Left lung (tissue), 10 donors: ENCODE results near the gene LRP11. TPM values are rescaled to one million over a fixed set of nuclear protein-coding genes. Genes with fewer than 3 reads are reported as not detected.

Source experiments
- ATAC-seq: fragments of 200-7000 bp; cut with Tn5 transposase; one replicate; pipeline ENCODE4 v1.9.1; 2020; ENCODE audit warnings: moderate library complexity
- DNase-seq, 4 donors: peaks; one replicate each; pipeline ENCODE4 v3.0.0-alpha.2; 2013 to 2020
- H3K27ac ChIP-seq, 2 donors: fragments of 200-600 bp; sonication (generic) in 1 of 2; one replicate each; pipeline versions ENCODE4 v1.5.0 to v1.8.0; 2020 to 2021
- H3K27me3 ChIP-seq, 2 donors: fragments of 200-600 bp; sonication (generic) in 1 of 2; one replicate each; pipeline versions ENCODE4 v1.5.0 to v1.8.0; 2020 to 2021
- H3K36me3 ChIP-seq, 2 donors: fragments of 200-600 bp; sonication (generic) in 1 of 2; one replicate each; pipeline versions ENCODE4 v1.5.0 to v1.8.0; 2020 to 2021
- H3K4me1 ChIP-seq, 2 donors: fragments of 200-600 bp; one replicate each; pipeline ENCODE4 v1.8.0; 2021
- H3K4me3 ChIP-seq, 2 donors: fragments of 200-600 bp; sonication (generic) in 1 of 2; one replicate each; pipeline versions ENCODE4 v1.5.0 to v1.8.0; 2020 to 2021; ENCODE audit warnings: mild to moderate bottlenecking in 1 of 2
- H3K9me3 ChIP-seq, 2 donors: fragments of 200-600 bp; sonication (generic) in 1 of 2; one replicate each; pipeline versions ENCODE4 v1.5.0 to v1.8.0; 2020 to 2021
- CTCF ChIP-seq, 2 donors: fragments of 200-600 bp; sonication (generic) in 1 of 2; IDR thresholded peaks; one replicate each; pipeline versions ENCODE4 v1.5.0 to v1.8.0; 2021; ENCODE audit warnings: antibody characterized with exemption in 2 of 2
- intact Hi-C, 2 donors: fragments of 100-400 bp; cut with DNase I; formaldehyde crosslinking; loops; one replicate each; pipeline versions ENCODE4 v1.11.2 to v1.14.2; 2022
- polyA plus RNA-seq, 6 donors: library from polyadenylated mRNA; unstranded; fragments of 120-200 nt; gene quantifications; one replicate each; pipeline ENCODE4 v1.2.1, GENCODE V29; 2013; ENCODE audit not compliant: insufficient read length in 6 of 6
- total RNA-seq, 2 donors: library from RNA; stranded (reverse); fragmentation: NEBNext Ultra II Directional; extraction: Animal tissue kit (Norgen Biotek cat#: 25700); gene quantifications; one replicate each; pipeline ENCODE4 v1.2.1, GENCODE V29; 2021
- donor health status: DM: no; HTN: yes; CAD: no.
- donor health status: DM: no; HTN: no; CAD: no.

Gene LRP11
- total and polyA plus RNA-seq, 8 donors: 30.1 to 42.6 (median 36.4) TPM

DNA sequence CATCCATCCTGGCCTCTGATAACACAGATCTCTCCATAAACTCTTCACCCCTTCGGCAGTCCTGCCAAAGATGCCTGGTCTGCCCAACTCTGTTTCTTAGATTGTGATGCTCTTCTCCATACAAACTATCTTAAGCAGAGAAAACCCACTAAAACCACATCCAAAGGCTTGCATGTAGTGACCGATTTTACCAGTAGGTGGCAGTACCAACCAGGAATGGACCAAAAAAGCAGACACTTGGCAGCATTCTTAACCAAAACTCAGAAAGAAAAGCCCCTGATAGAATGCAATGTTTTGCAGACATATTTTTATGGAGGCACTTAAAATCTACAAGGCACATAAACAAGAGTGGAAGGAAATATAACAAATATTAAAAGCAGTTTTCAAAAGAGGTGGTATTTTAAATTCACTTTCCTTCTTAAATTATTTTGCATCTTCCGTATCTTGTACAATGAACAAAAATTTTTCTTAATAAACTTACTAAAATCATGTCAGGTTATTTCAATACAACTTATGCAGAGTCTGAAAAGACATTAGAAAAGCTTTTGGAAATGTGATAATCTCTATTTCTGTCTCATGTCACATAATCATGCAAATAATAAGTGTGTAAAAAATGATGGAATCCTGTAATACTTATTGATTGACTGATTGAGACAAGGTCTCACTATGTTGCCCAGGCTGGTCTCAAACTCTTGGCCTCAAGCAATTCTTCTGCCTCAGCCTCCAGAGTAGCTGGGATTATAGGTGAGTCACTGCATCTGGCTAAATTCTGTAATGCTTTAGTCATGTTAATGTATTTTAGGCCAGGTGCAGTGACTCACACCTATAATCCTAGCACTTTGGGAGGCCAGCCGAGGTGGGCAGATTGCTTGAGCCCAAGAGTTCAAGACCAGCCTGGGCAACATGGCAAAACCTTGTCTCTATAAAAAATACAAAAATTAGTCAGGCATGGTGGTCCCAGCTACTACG lies 29.4 kb downstream of the LRP11 start:
- Histone ChIP-seq H3K4me1 (no peaks in the 10 kb centered on the region), H3K27ac (no peak overlapping the region), H3K27me3 (no peaks in the 10 kb centered on the region), H3K4me3 (no peak overlapping the region), H3K9me3 (no peaks in the 10 kb centered on the region), H3K36me3 (peaks cover 0 to 8% of the 10 kb centered on the region in 2 donors)
- DNase-seq (peak in 2 of 4 donors; percentile 65 to 78), ATAC-seq (peak; percentile 88)
- intact Hi-C loops: loop anchor here (5.0 to 10.0 kb wide), 2 partner anchors 90 to 93 kb away; partner anchors contain the start of gene RAET1G (in 1 of the 2)
- peak; percentile 84 to 90 for TF ChIP-seq CTCF (IDR thresholded peaks at IDR 0.05)

GRCh38 chr6:149833651-149834050 lies 30.5 kb downstream of the LRP11 start:
- no peak for ATAC-seq
- Histone ChIP-seq H3K36me3 (peaks cover 0 to 8% of the 10 kb centered on the region in 2 donors), H3K9me3 (no peaks in the 10 kb centered on the region), H3K27me3 (no peaks in the 10 kb centered on the region), H3K4me3 (no peak overlapping the region), H3K4me1 (no peaks in the 10 kb centered on the region), H3K27ac (no peak overlapping the region)
- DNase-seq: no peak
- intact Hi-C loops: loop anchor here in 1 of 2 donors (10.0 kb wide), 1 partner anchor 91 kb away; the partner anchor contains the start of gene RAET1G
- no peak for TF ChIP-seq CTCF (IDR thresholded peaks at IDR 0.05)

- TF ChIP-seq CTCF (IDR thresholded peaks at IDR 0.05): no peak
- intact Hi-C loops: loop anchor here in 1 of 2 donors (10.0 kb wide), 1 partner anchor 93 kb away; the partner anchor contains the start of gene RAET1G
- ATAC-seq (no peak), DNase-seq (no peak)
- Histone ChIP-seq H3K27ac (no peak overlapping the region), H3K36me3 (peaks cover 0 to 8% of the 10 kb centered on the region in 2 donors), H3K4me3 (no peak overlapping the region), H3K4me1 (no peaks in the 10 kb centered on the region), H3K9me3 (no peaks in the 10 kb centered on the region), H3K27me3 (no peaks in the 10 kb centered on the region)
Measured at GRCh38 chr6:149831308-149831820, 32.8 kb downstream of the LRP11 start.

- H3K9me3 ChIP-seq: no peaks in the 10 kb centered on the region
- TF ChIP-seq CTCF (IDR thresholded peaks at IDR 0.05): no peak
- H3K36me3 ChIP-seq: peaks cover 0 to 9% of the 10 kb centered on the region in 2 donors
- H3K27ac ChIP-seq: no peak overlapping the region
- no peak for ATAC-seq
- H3K27me3 ChIP-seq: no peaks in the 10 kb centered on the region
- DNase-seq: no peak
- intact Hi-C loops: loop anchor here in 1 of 2 donors (10.0 kb wide), 1 partner anchor 94 kb away; the partner anchor contains the start of gene RAET1G
- no peaks in the 10 kb centered on the region for H3K4me1 ChIP-seq
- no peak overlapping the region for H3K4me3 ChIP-seq
Measured at GRCh38 chr6:149830731-149831307, 33.3 kb downstream of the LRP11 start.
